ENCODE data around the gene CCDC102B. TPM values are rescaled to one million over a fixed set of nuclear protein-coding genes. Genes with fewer than 3 reads are reported as not detected.
"Not testable (repeated sequence)": the region's sequence is repeated elsewhere in the genome, so short reads cannot be mapped to it uniquely, and the experiment has no call there.

CCDC102B gene
- polyA plus RNA-seq, 2 donors, result 0.54 to 0.94 TPM

DNA sequence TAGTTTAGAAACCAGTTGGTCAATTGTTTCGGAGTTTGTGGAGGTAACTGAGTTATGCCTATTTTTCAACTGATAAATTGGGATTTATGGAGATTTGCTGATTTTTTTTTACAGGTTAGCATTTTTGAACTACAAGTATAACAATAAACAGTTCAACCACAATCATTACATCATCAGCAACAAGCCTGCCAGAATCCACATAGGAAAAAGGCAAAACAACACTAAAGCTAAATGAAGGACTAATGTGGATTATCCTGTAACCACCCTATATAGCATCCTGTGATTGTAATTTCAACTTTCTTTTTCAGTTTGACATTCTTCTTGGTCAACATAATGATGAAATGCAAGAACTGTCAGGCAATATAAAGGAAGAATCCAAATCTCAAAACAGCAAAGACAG is 76.5 kb downstream of the CCDC102B start:
- WGBS, 2 donors, result 83 to 95% methylated on average over 1 of the region's 1 CpG
- no peaks in the 10 kb centered on the region for H3K27me3 ChIP-seq (ENCODE audit: control insufficient read depth in 1 of 2, insufficient read depth in 2 of 2, low read length in 2 of 2)

DNA sequence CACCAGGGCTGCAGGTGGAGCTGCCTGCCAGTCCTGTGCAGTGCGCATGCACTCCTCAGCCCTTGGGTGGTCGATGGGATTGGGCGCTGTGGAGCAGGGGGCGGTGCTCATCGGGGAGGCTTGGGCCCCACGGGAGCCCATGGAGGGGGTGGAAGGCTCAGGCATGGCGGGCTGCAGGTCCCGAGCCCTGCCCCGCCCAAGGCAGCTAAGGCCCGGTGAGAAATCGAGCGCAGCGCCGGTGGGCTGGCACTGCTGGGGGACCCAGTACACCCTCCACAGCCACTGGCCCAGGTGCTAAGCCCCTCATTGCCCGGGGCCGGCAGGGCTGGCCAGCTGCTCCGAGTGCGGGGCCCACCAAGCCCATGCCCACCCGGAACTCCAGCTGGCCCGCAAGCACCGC is 82.1 kb downstream of the CCDC102B start:
- not testable (repeated sequence) for H3K27me3 ChIP-seq (ENCODE audit: control insufficient read depth in 1 of 2, insufficient read depth in 2 of 2, low read length in 2 of 2); H3K4me1 ChIP-seq (ENCODE audit: control insufficient read depth in 2 of 2, insufficient read depth in 2 of 2, low read length in 1 of 2); H3K4me3 ChIP-seq (ENCODE audit: low read depth in 1 of 2, low read length in 2 of 2); H3K27ac ChIP-seq (ENCODE audit: low read depth in 2 of 2, low read length in 1 of 2); H3K36me3 ChIP-seq (ENCODE audit: control insufficient read depth in 2 of 2, insufficient read depth in 2 of 2, low read length in 1 of 2); H3K9me3 ChIP-seq (ENCODE audit: control insufficient read depth in 2 of 2, insufficient read depth in 1 of 2, low read depth in 1 of 2, low read length in 1 of 2)
- 94 to 98% methylated on average over 14 to 21 of the region's 21 CpGs for WGBS, 2 donors

More for the DNA sequence above, 76.5 kb downstream of the CCDC102B start:
- H3K4me1 ChIP-seq (ENCODE audit: control insufficient read depth in 2 of 2, insufficient read depth in 2 of 2, low read length in 1 of 2), result no peaks in the 10 kb centered on the region
- no peaks in the 10 kb centered on the region for H3K9me3 ChIP-seq (ENCODE audit: control insufficient read depth in 2 of 2, insufficient read depth in 1 of 2, low read depth in 1 of 2, low read length in 1 of 2)
- H3K27ac ChIP-seq (ENCODE audit: low read depth in 2 of 2, low read length in 1 of 2), result no peak overlapping the region
- H3K36me3 ChIP-seq (ENCODE audit: control insufficient read depth in 2 of 2, insufficient read depth in 2 of 2, low read length in 1 of 2), result no peaks in the 10 kb centered on the region
- H3K4me3 ChIP-seq (ENCODE audit: low read depth in 1 of 2, low read length in 2 of 2), result no peak overlapping the region

DNA sequence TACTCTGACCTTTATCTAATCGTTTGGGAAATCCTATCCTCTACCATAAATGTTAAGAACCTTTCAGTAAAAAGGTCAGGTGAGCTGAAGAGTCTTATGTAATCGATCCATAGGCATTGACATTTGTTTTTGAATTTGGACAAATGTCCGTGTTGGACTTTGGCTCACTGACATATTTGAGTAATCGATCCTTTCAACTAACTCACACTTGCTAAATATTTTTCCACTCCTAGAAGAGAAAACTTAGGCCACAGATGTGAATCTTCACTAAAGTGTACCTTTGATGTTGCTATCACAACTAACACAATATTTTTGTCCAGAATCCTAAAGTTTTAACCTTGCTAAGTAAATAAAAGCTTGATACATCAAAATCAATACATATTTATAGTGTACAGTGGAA is 89.5 kb downstream of the CCDC102B start:
- WGBS, 2 donors, result 47 to 58% methylated on average over 4 of the region's 4 CpGs
- H3K27ac ChIP-seq (ENCODE audit: low read depth in 2 of 2, low read length in 1 of 2), result no peak overlapping the region
- no peak overlapping the region for H3K4me3 ChIP-seq (ENCODE audit: low read depth in 1 of 2, low read length in 2 of 2)
- H3K9me3 ChIP-seq (ENCODE audit: control insufficient read depth in 2 of 2, insufficient read depth in 1 of 2, low read depth in 1 of 2, low read length in 1 of 2), result no peaks in the 10 kb centered on the region
- no peaks in the 10 kb centered on the region for H3K4me1 ChIP-seq (ENCODE audit: control insufficient read depth in 2 of 2, insufficient read depth in 2 of 2, low read length in 1 of 2)
- no peaks in the 10 kb centered on the region for H3K36me3 ChIP-seq (ENCODE audit: control insufficient read depth in 2 of 2, insufficient read depth in 2 of 2, low read length in 1 of 2)
- no peaks in the 10 kb centered on the region for H3K27me3 ChIP-seq (ENCODE audit: control insufficient read depth in 1 of 2, insufficient read depth in 2 of 2, low read length in 2 of 2)

DNA sequence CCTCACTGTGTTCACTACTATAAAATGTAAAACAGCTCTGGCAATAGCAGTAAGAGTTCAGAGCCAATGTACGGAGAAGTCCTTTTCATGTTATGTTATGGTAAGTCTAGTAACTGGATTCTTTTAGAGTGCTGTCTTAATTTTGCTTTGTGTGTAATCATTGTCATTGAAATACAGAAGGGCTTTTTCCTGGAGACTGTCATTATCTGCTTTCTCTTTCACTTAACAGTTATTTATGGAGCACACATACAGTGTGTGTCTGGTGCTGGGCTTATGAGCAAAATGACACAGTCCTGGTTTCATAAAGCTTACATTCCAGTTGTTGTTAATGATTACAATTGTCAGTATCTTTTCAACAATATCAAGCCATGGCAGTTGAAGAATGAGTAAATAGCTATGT is 95.5 kb downstream of the CCDC102B start:
- Histone ChIP-seq H3K36me3 (ENCODE audit: control insufficient read depth in 2 of 2, insufficient read depth in 2 of 2, low read length in 1 of 2) (no peaks in the 10 kb centered on the region), H3K27me3 (ENCODE audit: control insufficient read depth in 1 of 2, insufficient read depth in 2 of 2, low read length in 2 of 2) (no peaks in the 10 kb centered on the region), H3K9me3 (ENCODE audit: control insufficient read depth in 2 of 2, insufficient read depth in 1 of 2, low read depth in 1 of 2, low read length in 1 of 2) (no peaks in the 10 kb centered on the region), H3K4me3 (ENCODE audit: low read depth in 1 of 2, low read length in 2 of 2) (no peak overlapping the region), H3K4me1 (ENCODE audit: control insufficient read depth in 2 of 2, insufficient read depth in 2 of 2, low read length in 1 of 2) (no peaks in the 10 kb centered on the region), H3K27ac (ENCODE audit: low read depth in 2 of 2, low read length in 1 of 2) (no peak overlapping the region)
- WGBS, 2 donors, result 77 to 86% methylated on average over 1 of the region's 1 CpG

DNA sequence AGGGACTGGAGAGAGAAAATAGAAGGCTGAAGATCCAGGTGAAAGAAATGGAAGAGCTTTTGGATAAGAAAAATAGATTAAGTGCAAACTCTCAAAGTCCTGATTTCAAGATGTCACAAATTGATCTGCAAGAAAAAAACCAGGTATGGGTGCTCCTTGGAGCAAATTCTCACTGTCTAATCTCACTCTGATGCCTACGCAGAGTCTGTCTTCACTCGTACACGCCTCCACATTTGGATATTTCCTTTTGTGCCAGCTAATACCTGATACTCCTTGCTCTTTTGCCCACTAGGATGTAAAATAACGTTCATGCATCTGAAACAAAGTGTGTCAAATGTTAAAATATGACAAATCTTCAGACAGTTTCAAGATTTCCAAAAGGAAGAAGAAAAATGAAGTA is 99.4 kb downstream of the CCDC102B start:
- Histone ChIP-seq H3K27me3 (ENCODE audit: control insufficient read depth in 1 of 2, insufficient read depth in 2 of 2, low read length in 2 of 2) (no peaks in the 10 kb centered on the region), H3K4me3 (ENCODE audit: low read depth in 1 of 2, low read length in 2 of 2) (no peak overlapping the region), H3K9me3 (ENCODE audit: control insufficient read depth in 2 of 2, insufficient read depth in 1 of 2, low read depth in 1 of 2, low read length in 1 of 2) (no peaks in the 10 kb centered on the region), H3K27ac (ENCODE audit: low read depth in 2 of 2, low read length in 1 of 2) (no peak overlapping the region), H3K4me1 (ENCODE audit: control insufficient read depth in 2 of 2, insufficient read depth in 2 of 2, low read length in 1 of 2) (no peaks in the 10 kb centered on the region), H3K36me3 (ENCODE audit: control insufficient read depth in 2 of 2, insufficient read depth in 2 of 2, low read length in 1 of 2) (no peaks in the 10 kb centered on the region)
- 73 to 75% methylated on average over 4 of the region's 4 CpGs for WGBS, 2 donors

DNA sequence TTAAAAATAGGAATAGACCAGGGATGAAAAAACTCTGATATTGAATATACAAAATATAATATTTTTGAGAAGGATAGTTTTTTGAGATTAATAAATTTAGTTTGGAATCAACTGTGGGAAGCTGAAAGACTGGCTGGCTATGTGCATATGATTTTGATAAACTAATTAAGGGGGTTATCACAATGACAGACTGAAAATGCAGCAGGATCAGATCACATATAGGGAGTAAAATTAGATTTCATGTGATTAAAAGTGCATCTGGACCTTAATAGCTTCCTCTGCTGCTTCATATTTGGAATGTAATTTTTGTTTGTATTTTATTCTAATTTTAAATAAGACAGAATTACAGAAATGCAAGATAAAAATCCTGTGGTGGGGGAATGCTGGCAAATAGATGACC is 111.7 kb downstream of the CCDC102B start:
- Histone ChIP-seq H3K9me3 (ENCODE audit: control insufficient read depth in 2 of 2, insufficient read depth in 1 of 2, low read depth in 1 of 2, low read length in 1 of 2) (no peaks in the 10 kb centered on the region), H3K27ac (ENCODE audit: low read depth in 2 of 2, low read length in 1 of 2) (no peak overlapping the region), H3K4me3 (ENCODE audit: low read depth in 1 of 2, low read length in 2 of 2) (no peak overlapping the region), H3K36me3 (ENCODE audit: control insufficient read depth in 2 of 2, insufficient read depth in 2 of 2, low read length in 1 of 2) (no peaks in the 10 kb centered on the region), H3K4me1 (ENCODE audit: control insufficient read depth in 2 of 2, insufficient read depth in 2 of 2, low read length in 1 of 2) (no peaks in the 10 kb centered on the region), H3K27me3 (ENCODE audit: control insufficient read depth in 1 of 2, insufficient read depth in 2 of 2, low read length in 2 of 2) (no peaks in the 10 kb centered on the region)

DNA sequence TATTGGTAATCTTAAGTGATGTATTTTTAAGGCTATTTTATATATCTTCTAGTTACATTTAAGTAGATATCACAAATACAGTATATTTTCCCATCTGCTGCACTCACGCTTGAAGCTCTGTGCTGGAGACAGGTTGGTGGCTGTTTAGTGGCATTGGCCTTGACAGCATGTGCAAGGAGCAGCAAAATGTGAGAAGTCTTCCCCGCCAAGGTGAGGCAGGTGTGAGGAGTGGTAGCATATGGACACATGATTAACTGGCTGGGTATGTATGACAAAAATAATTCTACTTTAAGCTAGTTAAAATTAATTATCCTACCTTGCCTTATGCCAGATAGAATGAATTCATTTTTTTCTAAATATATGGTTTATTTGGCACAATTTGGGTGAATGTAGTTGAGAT is 117.2 kb downstream of the CCDC102B start:
- no peaks in the 10 kb centered on the region for H3K36me3 ChIP-seq (ENCODE audit: control insufficient read depth in 2 of 2, insufficient read depth in 2 of 2, low read length in 1 of 2)
- no peak overlapping the region for H3K4me3 ChIP-seq (ENCODE audit: low read depth in 1 of 2, low read length in 2 of 2)
- no peaks in the 10 kb centered on the region for H3K27me3 ChIP-seq (ENCODE audit: control insufficient read depth in 1 of 2, insufficient read depth in 2 of 2, low read length in 2 of 2)
- no peaks in the 10 kb centered on the region for H3K9me3 ChIP-seq (ENCODE audit: control insufficient read depth in 2 of 2, insufficient read depth in 1 of 2, low read depth in 1 of 2, low read length in 1 of 2)
- H3K27ac ChIP-seq (ENCODE audit: low read depth in 2 of 2, low read length in 1 of 2), result no peak overlapping the region
- no peaks in the 10 kb centered on the region for H3K4me1 ChIP-seq (ENCODE audit: control insufficient read depth in 2 of 2, insufficient read depth in 2 of 2, low read length in 1 of 2)
- 84 to 93% methylated on average over 2 of the region's 2 CpGs for WGBS, 2 donors

DNA sequence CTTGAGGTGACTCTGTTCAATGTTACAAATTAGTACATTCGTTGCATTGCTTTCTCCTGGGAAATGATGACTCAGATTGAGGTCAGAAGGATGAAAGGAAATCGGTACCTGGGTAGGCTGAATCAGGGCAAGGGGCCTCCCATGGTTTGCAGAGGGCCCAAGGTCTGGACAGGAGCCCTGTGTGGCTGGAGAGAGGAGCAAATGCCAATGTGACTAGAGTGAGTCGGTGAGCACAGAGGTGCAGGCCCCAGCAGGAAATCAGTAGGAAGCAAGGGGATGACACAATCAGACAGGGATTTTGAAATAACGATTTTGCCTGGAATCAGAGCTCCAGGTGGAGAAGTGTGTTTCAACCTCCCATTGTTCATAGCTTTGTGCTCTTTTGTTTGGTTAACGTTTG is 118.9 kb downstream of the CCDC102B start:
- H3K36me3 ChIP-seq (ENCODE audit: control insufficient read depth in 2 of 2, insufficient read depth in 2 of 2, low read length in 1 of 2), result no peaks in the 10 kb centered on the region
- no peaks in the 10 kb centered on the region for H3K27me3 ChIP-seq (ENCODE audit: control insufficient read depth in 1 of 2, insufficient read depth in 2 of 2, low read length in 2 of 2)
- no peaks in the 10 kb centered on the region for H3K4me1 ChIP-seq (ENCODE audit: control insufficient read depth in 2 of 2, insufficient read depth in 2 of 2, low read length in 1 of 2)
- no peak overlapping the region for H3K4me3 ChIP-seq (ENCODE audit: low read depth in 1 of 2, low read length in 2 of 2)
- H3K9me3 ChIP-seq (ENCODE audit: control insufficient read depth in 2 of 2, insufficient read depth in 1 of 2, low read depth in 1 of 2, low read length in 1 of 2), result no peaks in the 10 kb centered on the region
- H3K27ac ChIP-seq (ENCODE audit: low read depth in 2 of 2, low read length in 1 of 2), result no peak overlapping the region
- WGBS, 2 donors, result 49 to 58% methylated on average over 5 of the region's 5 CpGs

DNA sequence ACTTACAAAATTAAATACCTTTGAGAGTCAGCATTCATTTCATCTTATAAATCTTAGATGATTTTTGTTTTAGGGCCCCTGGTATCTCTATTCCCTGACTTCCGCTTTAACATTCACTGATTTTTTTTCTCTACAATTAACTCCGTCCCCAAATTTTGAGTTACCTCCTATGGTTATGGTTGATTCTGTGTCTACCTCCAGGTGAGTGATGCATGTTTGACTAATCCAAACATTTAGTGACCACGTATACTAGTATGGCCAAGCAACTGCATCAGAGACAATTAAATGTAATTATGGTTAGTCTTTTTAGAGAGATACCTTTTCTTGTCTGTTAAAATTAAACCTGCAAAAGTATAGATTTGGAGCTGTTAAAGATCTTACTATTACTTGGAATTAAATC is 120.3 kb downstream of the CCDC102B start:
- 83 to 84% methylated on average over 3 of the region's 3 CpGs for WGBS, 2 donors
- Histone ChIP-seq H3K27me3 (ENCODE audit: control insufficient read depth in 1 of 2, insufficient read depth in 2 of 2, low read length in 2 of 2) (no peaks in the 10 kb centered on the region), H3K27ac (ENCODE audit: low read depth in 2 of 2, low read length in 1 of 2) (no peak overlapping the region), H3K9me3 (ENCODE audit: control insufficient read depth in 2 of 2, insufficient read depth in 1 of 2, low read depth in 1 of 2, low read length in 1 of 2) (no peaks in the 10 kb centered on the region), H3K4me3 (ENCODE audit: low read depth in 1 of 2, low read length in 2 of 2) (no peak overlapping the region), H3K36me3 (ENCODE audit: control insufficient read depth in 2 of 2, insufficient read depth in 2 of 2, low read length in 1 of 2) (no peaks in the 10 kb centered on the region), H3K4me1 (ENCODE audit: control insufficient read depth in 2 of 2, insufficient read depth in 2 of 2, low read length in 1 of 2) (no peaks in the 10 kb centered on the region)

DNA sequence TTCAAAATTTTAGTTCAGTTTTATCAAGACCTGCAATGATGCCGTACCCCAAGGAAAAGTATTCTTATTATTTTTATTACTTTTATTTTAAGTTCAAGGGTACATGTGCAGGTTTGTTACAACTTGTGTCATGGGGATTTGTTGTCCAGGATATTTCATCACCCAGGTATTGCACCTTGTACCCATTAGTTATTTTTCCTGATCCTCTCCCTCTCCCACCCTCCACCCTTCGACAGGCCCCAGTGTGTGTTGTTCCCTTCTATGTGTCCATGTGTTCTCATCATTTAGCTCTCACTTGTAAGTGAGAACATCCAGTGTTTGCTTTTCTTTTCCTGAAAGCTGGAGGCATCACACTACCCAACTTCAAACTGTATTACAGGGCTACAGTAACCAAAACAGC is 122.0 kb downstream of the CCDC102B start:
- no peaks in the 10 kb centered on the region for H3K4me1 ChIP-seq (ENCODE audit: control insufficient read depth in 2 of 2, insufficient read depth in 2 of 2, low read length in 1 of 2)
- H3K27me3 ChIP-seq (ENCODE audit: control insufficient read depth in 1 of 2, insufficient read depth in 2 of 2, low read length in 2 of 2), result no peaks in the 10 kb centered on the region
- H3K27ac ChIP-seq (ENCODE audit: low read depth in 2 of 2, low read length in 1 of 2), result no peak overlapping the region
- no peaks in the 10 kb centered on the region for H3K9me3 ChIP-seq (ENCODE audit: control insufficient read depth in 2 of 2, insufficient read depth in 1 of 2, low read depth in 1 of 2, low read length in 1 of 2)
- 83 to 84% methylated on average over 2 of the region's 2 CpGs for WGBS, 2 donors
- no peak overlapping the region for H3K4me3 ChIP-seq (ENCODE audit: low read depth in 1 of 2, low read length in 2 of 2)
- H3K36me3 ChIP-seq (ENCODE audit: control insufficient read depth in 2 of 2, insufficient read depth in 2 of 2, low read length in 1 of 2), result no peaks in the 10 kb centered on the region
